CD4-positive, alpha-beta T cell (primary cell): ENCODE data around the gene TMEM151B. TPM values are rescaled to one million over a fixed set of nuclear protein-coding genes. Genes with fewer than 3 reads are reported as not detected.

Experiments used
- ATAC-seq: fragments of 200-7000 bp; cut with Tn5 transposase; one replicate; pipeline ENCODE4 v1.10.0; 2022; ENCODE audit warnings: mild to moderate bottlenecking; ENCODE audit not compliant: poor library complexity
- CTCF ChIA-PET: fragments of 350-600 bp; sonication (Branson Sonifier 250); formaldehyde crosslinking; loops from one replicate; lab custom pipeline; 2021; ENCODE audit warnings: antibody characterized with exemption, inconsistent platforms; lab: Charles Lee
- POLR2A ChIA-PET: fragments of 350-600 bp; sonication (Branson Sonifier 250); formaldehyde crosslinking; loops from one replicate; lab custom pipeline; 2021; ENCODE audit warnings: antibody characterized with exemption, inconsistent platforms; lab: Charles Lee
- DNase-seq, 14 experiments: peaks; one replicate each; pipeline ENCODE4 v3.0.0-alpha.2; 2013 to 2020; ENCODE audit warnings: mixed read lengths in 2 of 14
- H3K27ac ChIP-seq, 2 donors: one replicate each; pipeline versions ENCODE4 v1.5.1 to v1.7.0; 2013; ENCODE audit warnings: low read length in 2 of 2, low read depth in 1 of 2, mild to moderate bottlenecking in 1 of 2
- H3K27me3 ChIP-seq, 2 experiments: 1 replicate in 1 of 2; 2 replicates in 1 of 2; pipeline versions ENCODE4 v1.6.1 to v1.7.0; 2013; ENCODE audit warnings: low read length in 2 of 2, control low read depth in 1 of 2, mild to moderate bottlenecking in 1 of 2, moderate library complexity in 1 of 2; ENCODE audit not compliant: insufficient read depth in 2 of 2, control insufficient read depth in 1 of 2
- H3K36me3 ChIP-seq: one replicate; pipeline ENCODE4 v1.6.1; 2013; ENCODE audit warnings: low read length, control low read depth; ENCODE audit not compliant: insufficient read depth
- H3K4me1 ChIP-seq: one replicate; pipeline ENCODE4 v1.6.1; 2013; ENCODE audit warnings: low read length, control low read depth; ENCODE audit not compliant: insufficient read depth
- H3K4me3 ChIP-seq: one replicate; pipeline ENCODE4 v1.5.1; 2013; ENCODE audit warnings: mild to moderate bottlenecking, low read length, moderate library complexity
- H3K9me3 ChIP-seq, 2 experiments: 1 replicate in 1 of 2; 2 replicates in 1 of 2; pipeline versions ENCODE4 v1.6.1 to v1.7.0; 2013; ENCODE audit warnings: low read length in 2 of 2, mild to moderate bottlenecking in 2 of 2, control low read depth in 1 of 2, moderate library complexity in 1 of 2; ENCODE audit not compliant: control insufficient read depth in 1 of 2, insufficient read depth in 1 of 2
- H3K27ac Mint-ChIP-seq: one replicate; pipeline ENCODE4 v1.8.0; 2020; ENCODE audit warnings: mixed read lengths
- H3K27me3 Mint-ChIP-seq: one replicate; pipeline ENCODE4 v1.8.0; 2021; ENCODE audit warnings: mixed read lengths
- H3K36me3 Mint-ChIP-seq: one replicate; pipeline ENCODE4 v1.8.0; 2021; ENCODE audit warnings: low read depth, mixed read lengths
- H3K4me1 Mint-ChIP-seq: one replicate; pipeline ENCODE4 v1.8.0; 2021; ENCODE audit warnings: low read depth, mixed read lengths
- H3K4me3 Mint-ChIP-seq: one replicate; pipeline ENCODE4 v1.8.0; 2020; ENCODE audit warnings: mild to moderate bottlenecking, mixed read lengths
- H3K9me3 Mint-ChIP-seq: one replicate; pipeline ENCODE4 v1.8.0; 2020; ENCODE audit warnings: mixed read lengths
- intact Hi-C, 2 experiments: fragments of 100-400 bp; cut with DNase I in 1 of 2; cut with micrococcal nuclease in 1 of 2; formaldehyde crosslinking; loops; one replicate each; pipeline versions ENCODE4 v1.15.1 to v1.9.0; 2023 to 2025; cut with DNase I, micrococcal nuclease
- total RNA-seq, 174 experiments: library from RNA in 2 of 174; stranded (reverse) in 2 of 174; gene quantifications; one replicate each; pipeline ENCODE4 v1.2.3 and lab custom pipeline; 2021 to 2026
- TF ChIP-seq, protein P1 (sequence below): fragments of 200-600 bp; IDR thresholded peaks from one replicate; pipeline ENCODE4 v1.8.0; 2022; ENCODE audit warnings: antibody characterized with exemption, mild to moderate bottlenecking

TMEM151B gene
- total RNA-seq, 2 experiments from 2014 or later, result not detected

DNA sequence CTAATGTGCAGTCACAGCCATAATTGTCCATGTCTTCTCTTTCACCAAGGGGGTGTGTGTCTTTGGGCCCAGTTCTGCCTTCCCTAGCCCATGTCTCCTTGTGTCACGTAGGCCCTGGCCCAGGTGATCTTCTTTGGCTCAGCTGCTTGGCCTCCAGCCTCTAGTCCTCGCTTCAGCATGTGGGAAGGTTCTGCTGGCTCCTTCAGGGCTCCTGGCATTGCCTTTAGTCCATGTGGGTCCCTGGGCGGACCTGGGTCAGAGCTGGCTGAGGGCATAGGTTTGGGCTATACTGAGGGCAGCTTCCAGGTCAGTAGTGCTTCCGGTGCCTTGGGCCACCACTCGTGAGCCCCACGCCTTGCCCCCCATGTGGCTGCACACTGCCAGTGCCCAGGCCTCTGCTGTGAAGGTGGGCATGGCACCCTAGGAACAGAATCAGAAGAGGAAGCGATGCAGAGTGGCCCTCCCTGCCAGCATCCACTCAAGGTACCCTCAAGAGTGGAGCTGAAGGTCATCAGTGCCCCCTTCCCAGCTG, 30.1 kb downstream of the TMEM151B start:
- TF ChIP-seq, protein P1, sequence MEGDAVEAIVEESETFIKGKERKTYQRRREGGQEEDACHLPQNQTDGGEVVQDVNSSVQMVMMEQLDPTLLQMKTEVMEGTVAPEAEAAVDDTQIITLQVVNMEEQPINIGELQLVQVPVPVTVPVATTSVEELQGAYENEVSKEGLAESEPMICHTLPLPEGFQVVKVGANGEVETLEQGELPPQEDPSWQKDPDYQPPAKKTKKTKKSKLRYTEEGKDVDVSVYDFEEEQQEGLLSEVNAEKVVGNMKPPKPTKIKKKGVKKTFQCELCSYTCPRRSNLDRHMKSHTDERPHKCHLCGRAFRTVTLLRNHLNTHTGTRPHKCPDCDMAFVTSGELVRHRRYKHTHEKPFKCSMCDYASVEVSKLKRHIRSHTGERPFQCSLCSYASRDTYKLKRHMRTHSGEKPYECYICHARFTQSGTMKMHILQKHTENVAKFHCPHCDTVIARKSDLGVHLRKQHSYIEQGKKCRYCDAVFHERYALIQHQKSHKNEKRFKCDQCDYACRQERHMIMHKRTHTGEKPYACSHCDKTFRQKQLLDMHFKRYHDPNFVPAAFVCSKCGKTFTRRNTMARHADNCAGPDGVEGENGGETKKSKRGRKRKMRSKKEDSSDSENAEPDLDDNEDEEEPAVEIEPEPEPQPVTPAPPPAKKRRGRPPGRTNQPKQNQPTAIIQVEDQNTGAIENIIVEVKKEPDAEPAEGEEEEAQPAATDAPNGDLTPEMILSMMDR, result no peak
- H3K9me3 Mint-ChIP-seq, result no peaks in the 10 kb centered on the region
- H3K27me3 Mint-ChIP-seq, result peaks cover 16% of the 10 kb centered on the region
- Histone ChIP-seq H3K4me3 (no peak overlapping the region), H3K27me3 (peaks cover 23 to 24% of the 10 kb centered on the region in 2 experiments), H3K27ac (no peak overlapping the region), H3K4me1 (peaks cover 16% of the 10 kb centered on the region), H3K36me3 (peaks cover 47% of the 10 kb centered on the region), H3K9me3 (peaks cover 0 to 5% of the 10 kb centered on the region in 2 experiments)
- ATAC-seq (no peak), DNase-seq (no peak)
- H3K27ac Mint-ChIP-seq, result no peak overlapping the region
- POLR2A ChIA-PET, result no interaction called here
- peaks cover 15% of the 10 kb centered on the region for H3K4me1 Mint-ChIP-seq
- H3K36me3 Mint-ChIP-seq, result peaks cover 46% of the 10 kb centered on the region
- intact Hi-C loops, result no loop called here
- CTCF ChIA-PET, result no interaction called here
- H3K4me3 Mint-ChIP-seq, result no peak overlapping the region

DNA sequence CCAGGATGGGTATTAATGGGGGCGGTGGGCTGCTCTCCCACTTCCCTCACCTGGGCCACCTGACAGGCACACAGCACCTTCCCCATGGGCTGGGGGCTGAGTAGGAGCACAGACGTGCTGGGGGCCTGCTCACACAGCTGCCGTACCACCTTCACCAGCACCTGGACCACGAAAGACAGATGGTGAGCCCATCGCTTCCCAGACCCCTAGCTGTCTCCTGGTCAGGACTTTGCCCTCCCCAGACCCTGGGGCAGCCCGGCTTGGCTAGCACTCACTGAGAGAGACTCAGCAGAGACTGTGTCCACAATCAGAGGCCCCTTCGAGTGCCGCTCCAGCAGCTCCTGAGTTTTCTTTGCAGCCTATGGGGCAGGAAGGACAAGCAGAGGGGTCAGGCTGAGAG, 30.9 kb downstream of the TMEM151B start:
- ATAC-seq (no peak), DNase-seq (no peak)
- H3K4me3 Mint-ChIP-seq, result no peak overlapping the region
- TF ChIP-seq, protein P1, result no peak
- peaks cover 0 to 5% of the 10 kb centered on the region in 2 experiments for H3K9me3 ChIP-seq
- no peaks in the 10 kb centered on the region for H3K9me3 Mint-ChIP-seq
- peaks cover 54% of the 10 kb centered on the region for H3K36me3 Mint-ChIP-seq
- H3K27me3 ChIP-seq, result peaks cover 17% of the 10 kb centered on the region in 2 experiments
- no peak overlapping the region for H3K4me3 ChIP-seq
- ChIA-PET POLR2A (no interaction called here), CTCF (no interaction called here)
- peaks cover 10% of the 10 kb centered on the region for H3K27me3 Mint-ChIP-seq
- H3K4me1 ChIP-seq, result peaks cover 16% of the 10 kb centered on the region
- intact Hi-C loops, result no loop called here
- H3K27ac Mint-ChIP-seq, result no peak overlapping the region
- peaks cover 15% of the 10 kb centered on the region for H3K4me1 Mint-ChIP-seq
- H3K36me3 ChIP-seq, result peaks cover 54% of the 10 kb centered on the region
- no peak overlapping the region for H3K27ac ChIP-seq

DNA sequence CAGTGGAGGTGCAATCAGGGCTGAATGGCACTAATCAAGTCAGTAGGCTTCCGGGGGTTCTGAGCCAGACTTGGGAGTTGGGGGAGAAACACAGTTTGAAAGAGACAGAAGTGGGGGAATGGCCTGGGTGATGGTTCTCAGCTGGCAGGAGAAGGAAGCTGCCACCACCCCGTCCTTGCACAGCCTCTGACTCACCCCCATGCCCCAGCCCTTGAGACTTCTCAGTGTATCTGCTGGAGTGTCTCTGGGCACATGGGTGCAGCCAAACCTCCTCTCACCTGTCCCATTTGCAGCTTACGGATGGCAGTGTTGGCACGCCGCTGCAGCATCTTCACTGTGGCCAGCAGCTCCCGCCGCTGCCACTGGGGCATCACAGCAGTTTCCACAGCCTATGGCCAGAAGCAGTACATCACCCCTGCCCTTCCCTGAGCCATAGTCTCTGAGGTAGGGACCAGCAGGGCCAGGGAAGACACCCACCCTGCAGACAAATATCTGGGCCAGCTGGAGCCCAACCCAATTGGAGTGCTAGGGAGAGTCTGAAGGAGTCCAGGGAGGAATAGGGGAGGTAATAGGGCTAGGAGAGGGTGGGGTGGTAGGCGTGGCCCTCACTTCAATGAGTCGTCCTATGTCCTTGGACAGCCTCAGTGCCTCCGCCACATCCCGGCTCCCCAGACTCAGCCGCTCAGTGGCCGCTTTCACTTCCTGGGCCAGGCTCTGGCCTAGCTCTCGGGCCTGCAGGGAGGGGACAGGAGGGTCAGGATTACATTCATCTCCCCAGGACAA, 31.7 kb downstream of the TMEM151B start:
- Mint-ChIP-seq H3K27me3 (peaks cover 1% of the 10 kb centered on the region), H3K4me3 (no peak overlapping the region), H3K36me3 (peaks cover 59% of the 10 kb centered on the region), H3K9me3 (no peaks in the 10 kb centered on the region), H3K27ac (no peak overlapping the region), H3K4me1 (peaks cover 8% of the 10 kb centered on the region)
- intact Hi-C loops, result no loop called here
- no peak for DNase-seq
- no peak overlapping the region for H3K4me3 ChIP-seq
- peaks cover 8 to 9% of the 10 kb centered on the region in 2 experiments for H3K27me3 ChIP-seq
- POLR2A ChIA-PET, result interaction anchor here (0.9 kb wide), 1 partner anchor 11 kb away, joined by 3 read pairs; the partner anchor contains the start of gene AARS2
- peaks cover 13% of the 10 kb centered on the region for H3K4me1 ChIP-seq
- H3K36me3 ChIP-seq, result peaks cover 61% of the 10 kb centered on the region
- peaks cover 0 to 5% of the 10 kb centered on the region in 2 experiments for H3K9me3 ChIP-seq
- CTCF ChIA-PET, result interaction anchor here (1.7 kb wide), 1 partner anchor 11 kb away, joined by 4 read pairs; the partner anchor contains the start of gene AARS2
- H3K27ac ChIP-seq, result no peak overlapping the region
- TF ChIP-seq, protein P1, result no peak
- no peak for ATAC-seq
